HG03045 (cell line): ENCODE results near the gene RPTOR.

Experiments
- ATAC-seq: cut with Tn5 transposase; IDR thresholded peaks from one replicate; pipeline ENCODE4 v1.9.1; 2021; ENCODE audit warnings: mild to moderate bottlenecking, moderate library complexity; ENCODE audit not compliant: unreplicated experiment

RPTOR gene

GRCh38 chr17:80778716-80779115, 234.1 kb downstream of the RPTOR start:
- no peak for ATAC-seq

DNA sequence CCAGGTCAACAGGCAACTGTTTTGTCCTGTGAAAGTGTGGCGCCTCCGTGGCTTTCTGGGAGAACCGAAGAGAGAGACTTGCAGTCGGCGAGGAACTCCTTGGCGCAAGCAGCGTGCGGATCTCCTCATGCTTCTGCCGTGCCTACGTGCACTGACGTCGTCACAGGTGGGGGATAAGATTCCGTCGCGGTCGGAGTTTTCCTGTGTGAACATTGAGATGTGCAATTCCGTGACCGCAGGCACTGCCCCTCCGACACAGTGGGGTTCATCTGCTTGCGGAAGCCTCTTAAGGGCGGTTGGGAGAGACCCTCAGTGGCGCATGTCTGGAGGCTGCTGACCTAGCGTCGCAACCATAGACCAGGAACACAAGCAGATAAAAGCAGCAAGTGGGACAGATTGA, 234.7 kb downstream of the RPTOR start:
- no peak for ATAC-seq

GRCh38 chr17:80779961-80780380, 235.3 kb downstream of the RPTOR start:
- ATAC-seq, result no peak

GRCh38 chr17:80780381-80781198, 236.0 kb downstream of the RPTOR start:
- ATAC-seq, result peak; percentile 44

DNA sequence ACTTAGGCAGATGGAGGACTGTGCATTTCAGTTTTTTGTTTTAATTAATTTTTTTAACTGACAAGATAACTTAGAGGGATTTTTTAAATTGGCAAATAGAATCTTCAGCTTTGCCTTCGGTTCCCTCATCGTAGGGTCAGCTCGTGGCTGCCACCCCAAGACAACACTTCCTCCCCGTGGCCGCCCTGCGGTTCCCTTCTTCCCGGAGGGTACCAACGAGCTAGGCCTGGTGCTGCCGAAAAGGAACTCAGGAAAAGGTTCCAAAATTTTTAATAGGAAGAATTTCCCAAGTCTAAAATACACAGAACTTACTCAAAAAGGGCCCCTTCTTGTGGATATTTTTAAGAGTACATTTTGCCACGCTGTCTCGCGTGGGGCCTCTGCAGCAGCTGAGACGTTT, 236.6 kb downstream of the RPTOR start:
- no peak for ATAC-seq

DNA sequence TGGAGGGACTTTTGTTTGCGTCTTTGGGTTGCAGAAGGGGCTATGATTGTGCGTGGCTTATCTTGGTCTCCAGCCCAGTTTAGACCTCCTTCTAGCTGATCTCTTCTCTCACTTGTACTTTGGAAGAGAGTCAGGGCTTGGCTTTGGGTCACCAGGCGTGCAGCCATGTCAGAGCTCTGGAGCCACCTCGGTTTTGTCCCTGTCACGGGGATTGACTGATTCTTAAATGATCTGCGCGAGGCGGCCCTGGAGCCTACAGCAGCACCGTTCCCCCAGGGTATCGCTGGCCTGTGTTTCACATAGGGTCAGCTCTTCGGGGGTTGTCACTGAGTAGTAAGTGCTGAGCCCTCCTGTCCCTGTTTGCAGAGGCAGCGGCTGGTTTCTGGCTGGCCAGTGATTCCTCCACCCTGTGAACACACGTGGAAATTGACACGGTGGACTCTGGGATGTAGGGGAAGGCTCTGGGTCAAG, 237.2 kb downstream of the RPTOR start:
- ATAC-seq, result no peak

- ATAC-seq, result no peak
Observed at GRCh38 chr17:80782536-80783427, 238.1 kb downstream of the RPTOR start.

DNA sequence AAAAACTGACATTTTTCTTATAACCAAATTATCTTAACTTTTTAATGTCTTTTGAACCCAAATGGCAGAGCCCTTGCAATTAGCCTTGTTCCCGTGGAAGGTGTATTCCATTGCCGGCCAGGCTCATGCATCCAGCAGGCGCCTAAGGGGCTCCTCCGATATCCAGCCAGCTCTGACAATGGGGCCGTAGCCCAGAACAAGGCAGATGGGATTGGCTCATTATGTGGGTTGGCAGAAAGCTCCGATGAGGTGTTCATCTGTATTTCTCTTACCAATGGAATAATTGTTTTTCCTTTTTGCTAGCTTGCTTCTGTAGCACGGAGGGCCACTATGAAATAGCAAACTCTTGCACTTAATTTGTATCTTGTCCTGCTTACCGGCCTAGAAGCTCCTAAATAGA, 238.8 kb downstream of the RPTOR start:
- ATAC-seq, result no peak

DNA sequence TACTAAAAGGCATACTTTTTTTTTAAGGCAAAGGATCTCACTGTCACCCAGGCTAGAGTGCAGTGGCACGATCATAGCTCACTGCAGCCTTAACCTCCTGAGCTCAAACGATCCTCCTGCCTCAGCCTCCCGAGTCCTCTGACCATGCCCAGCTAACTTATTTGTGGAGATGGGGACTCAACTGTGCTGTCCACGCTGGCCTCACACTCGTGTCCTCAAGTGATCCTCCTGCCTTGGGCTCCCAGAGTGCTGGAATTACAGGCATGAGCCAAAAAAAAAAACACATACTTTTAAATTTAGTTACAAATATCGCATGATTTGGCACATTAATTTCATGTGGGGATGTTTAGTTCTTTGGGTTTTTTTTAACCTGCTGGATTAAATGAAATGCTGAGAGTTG, 239.3 kb downstream of the RPTOR start:
- ATAC-seq, result no peak

DNA sequence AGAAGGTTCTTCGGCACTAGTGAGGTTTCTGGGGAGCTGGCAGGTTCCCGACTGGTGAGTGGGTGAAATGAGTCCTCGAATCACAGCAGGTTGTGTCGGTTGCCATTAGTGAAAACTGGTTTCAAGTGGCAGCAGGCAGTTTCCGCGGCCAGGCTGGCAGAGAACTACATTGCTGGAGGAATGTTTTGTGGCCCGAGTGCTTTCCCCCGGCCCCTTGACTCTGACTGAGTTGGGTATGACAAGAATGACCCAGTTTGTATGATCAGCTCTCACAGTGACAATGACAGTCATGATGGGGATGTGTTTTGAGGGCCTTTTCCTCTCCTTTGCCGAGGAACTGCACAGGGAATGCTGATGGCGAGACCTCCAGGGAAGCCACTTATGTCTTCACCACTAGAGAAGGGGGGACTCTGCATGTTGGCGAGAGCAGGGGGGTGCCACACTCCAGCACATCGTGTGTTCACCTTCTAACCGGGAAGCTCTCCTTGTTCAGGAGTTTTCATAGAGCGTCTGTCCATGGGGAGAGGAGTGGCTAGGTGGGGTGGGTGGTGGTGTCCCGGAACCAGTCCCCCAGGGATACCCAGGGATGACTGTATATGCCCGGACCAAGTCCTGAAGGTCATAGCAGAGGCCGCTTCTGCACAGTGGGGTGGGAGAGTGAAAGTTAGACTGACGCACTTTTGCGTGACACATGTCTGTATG, 241.0 kb downstream of the RPTOR start:
- no peak for ATAC-seq

DNA sequence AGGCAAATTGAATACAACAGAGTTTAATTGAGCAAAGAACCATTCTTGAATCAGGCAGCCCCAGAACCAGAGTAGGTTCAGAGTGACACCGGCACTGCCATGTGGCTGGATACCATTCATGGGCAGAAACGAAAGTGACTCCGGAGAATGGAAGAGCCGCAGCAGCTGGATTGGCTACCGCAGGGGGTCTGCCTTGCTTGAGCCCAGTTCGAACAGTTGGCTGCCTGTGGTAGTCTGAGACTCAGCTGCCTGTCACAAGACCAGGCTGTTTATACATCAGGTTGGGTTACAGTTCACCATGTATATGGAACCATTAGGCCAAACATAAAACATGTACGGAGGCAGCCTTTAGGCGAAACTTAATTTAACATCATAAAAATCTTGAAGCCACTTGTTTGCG, 241.8 kb downstream of the RPTOR start:
- ATAC-seq, result no peak

- no peak for ATAC-seq
Observed at GRCh38 chr17:80786887-80787286, 242.2 kb downstream of the RPTOR start.

DNA sequence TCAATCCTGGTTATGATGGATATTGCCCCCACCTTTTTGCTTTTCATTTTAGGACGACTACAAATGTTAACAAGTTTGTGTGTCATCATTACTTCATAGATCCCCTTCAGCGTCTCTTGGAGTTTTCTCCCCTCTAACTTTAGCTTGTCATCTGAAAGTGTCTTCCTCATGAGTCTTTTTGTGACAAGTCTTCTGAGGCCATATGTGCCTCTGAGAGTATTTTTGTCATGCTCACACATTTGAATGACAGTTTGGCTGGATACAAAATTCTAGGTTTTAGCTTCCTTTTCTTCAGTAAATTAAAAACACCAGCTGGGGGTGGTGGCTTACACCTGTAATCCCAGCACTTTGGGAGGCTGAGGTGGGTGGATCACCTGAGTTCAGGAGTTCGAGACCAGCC, 243.2 kb downstream of the RPTOR start:
- ATAC-seq, result no peak

- ATAC-seq, result no peak
Observed at GRCh38 chr17:80789356-80789902, 244.8 kb downstream of the RPTOR start.

DNA sequence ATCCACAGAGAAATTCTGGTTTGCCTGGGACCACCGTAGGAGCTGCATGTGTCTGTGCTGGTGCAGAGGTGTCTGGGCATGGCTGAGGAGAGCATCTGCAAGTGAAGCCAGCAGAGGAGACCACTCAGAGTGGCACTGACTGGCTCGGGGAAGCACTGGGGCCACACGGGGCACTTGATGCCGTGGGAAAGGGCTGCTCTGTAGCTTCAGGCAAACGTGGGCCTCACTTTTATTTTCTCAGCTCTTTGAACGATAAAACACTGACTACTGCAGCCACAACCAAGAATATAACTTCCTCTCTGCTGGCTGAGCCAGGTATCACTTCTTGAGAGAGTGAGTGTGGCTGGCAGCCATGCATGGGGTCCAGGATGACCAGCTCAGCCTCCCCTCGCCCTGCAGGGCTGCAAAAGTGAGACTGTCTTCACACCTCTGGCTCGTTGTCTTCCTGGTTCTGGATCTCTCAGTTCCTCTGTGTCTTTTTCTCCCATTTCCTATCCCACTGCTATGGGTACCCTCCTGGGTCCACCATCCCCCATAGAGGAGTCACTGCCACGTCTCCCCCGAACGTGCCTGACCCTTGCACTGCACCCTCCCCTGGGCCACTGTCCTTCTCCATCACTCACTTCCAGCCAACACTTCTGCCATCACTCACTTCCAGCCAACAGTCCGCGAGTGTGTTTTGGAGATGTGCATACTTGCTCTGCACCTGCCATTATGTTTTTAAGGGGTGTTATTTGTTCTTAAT, 245.6 kb downstream of the RPTOR start:
- no peak for ATAC-seq

- no peak for ATAC-seq
Observed at GRCh38 chr17:80790981-80791742, 246.5 kb downstream of the RPTOR start.

DNA sequence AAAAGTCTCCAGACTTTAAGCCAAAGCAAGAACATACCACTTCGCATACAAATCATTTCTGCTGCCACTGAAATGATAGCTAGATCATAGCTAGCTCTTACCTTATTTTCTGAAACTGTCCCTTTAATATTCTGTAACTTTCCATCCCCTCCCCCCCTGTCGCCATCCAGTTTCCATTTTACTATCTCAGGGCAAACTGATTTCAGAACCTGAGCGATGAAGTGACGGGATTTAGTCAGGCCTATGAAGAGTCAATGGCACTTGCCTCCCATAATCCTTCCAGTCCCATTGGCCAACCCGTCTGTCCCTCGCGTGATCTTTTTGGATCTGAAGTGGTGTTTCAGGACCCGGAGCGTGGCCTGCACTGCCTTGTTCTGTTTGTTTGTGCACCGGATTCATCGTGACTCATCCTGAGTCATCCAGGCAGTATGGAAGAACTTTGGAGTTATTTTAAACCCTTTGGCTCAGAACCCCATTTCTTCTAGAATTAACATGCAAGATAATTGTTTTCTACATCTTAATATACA, 247.2 kb downstream of the RPTOR start:
- ATAC-seq, result no peak

DNA sequence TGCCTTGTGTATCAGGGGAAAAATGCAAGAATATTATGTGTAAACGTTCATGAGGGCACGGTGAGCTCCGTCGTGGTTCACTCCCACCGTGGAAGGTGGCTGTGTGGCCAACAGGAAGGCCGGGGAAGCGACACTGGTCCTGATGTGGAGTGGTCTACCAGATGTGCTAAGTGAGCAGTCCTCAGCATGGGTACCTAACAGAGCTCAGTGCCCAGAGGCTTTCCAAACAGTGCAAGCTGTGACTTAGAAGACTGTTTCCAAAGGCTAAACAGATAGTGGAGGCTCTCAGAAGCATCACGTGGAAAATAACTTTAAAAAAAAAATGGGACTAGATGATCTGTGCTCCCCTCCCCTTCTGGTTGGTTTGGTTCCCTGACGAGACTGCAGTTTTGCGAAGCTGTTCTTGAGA, 247.7 kb downstream of the RPTOR start:
- ATAC-seq, result no peak

DNA sequence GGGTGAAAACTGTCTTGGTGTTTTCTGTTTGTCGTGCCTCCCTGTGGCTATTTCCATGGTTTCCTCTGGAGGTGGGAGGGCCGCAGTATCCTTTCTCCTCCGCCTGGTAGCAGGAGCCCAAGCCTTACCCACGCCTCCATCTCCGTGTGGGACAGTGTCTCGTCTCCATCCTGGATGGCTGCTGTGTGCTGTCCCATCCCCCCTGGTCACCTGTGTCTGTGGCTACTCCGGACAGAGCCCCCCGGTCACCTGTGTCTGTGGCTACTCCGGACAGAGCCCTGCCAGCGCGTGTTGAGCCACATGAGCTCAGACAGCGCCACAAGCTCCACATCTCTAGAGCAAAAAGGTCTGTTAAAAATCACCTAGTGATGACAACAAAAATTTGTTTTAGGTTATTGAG, 248.8 kb downstream of the RPTOR start:
- ATAC-seq, result no peak
